NB4 (cell line): Measurements from ENCODE around the gene CARF.

Experiments used
- POLR2A ChIP-seq: IDR thresholded peaks from 2 replicates; pipeline ENCODE4 v1.6.1; 2011; ENCODE audit warnings: mild to moderate bottlenecking; ENCODE audit not compliant: insufficient read length; ENCODE audit errors: extremely low read depth
- TF ChIP-seq, protein P1 (sequence below): IDR thresholded peaks from one replicate; pipeline ENCODE4 v1.5.1; 2012; ENCODE audit warnings: low read depth, low read length
- TF ChIP-seq, protein P2 (sequence below): IDR thresholded peaks from 2 replicates; pipeline ENCODE4 v1.6.1; 2011; ENCODE audit warnings: low read depth, low read length

DNA sequence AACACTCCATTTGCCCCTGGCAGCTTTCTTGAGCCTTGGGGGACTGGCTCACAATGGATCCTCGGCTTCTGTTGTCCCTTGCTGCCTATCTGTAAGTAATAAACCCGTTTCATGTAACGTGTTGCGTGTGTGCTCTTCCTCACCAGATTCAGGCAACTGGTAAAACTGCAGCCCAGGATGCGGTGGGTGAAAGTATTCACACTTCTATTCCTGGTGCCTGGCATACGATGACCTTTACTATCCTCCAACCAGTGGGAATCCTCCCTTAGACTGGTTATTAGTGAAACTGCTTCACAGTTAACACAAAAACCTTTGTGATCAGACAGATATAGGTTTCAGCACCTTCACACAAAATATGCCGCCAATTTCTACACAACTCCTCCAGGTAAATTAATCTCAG is 26.9 kb upstream of the CARF start:
- TF ChIP-seq, protein P1, sequence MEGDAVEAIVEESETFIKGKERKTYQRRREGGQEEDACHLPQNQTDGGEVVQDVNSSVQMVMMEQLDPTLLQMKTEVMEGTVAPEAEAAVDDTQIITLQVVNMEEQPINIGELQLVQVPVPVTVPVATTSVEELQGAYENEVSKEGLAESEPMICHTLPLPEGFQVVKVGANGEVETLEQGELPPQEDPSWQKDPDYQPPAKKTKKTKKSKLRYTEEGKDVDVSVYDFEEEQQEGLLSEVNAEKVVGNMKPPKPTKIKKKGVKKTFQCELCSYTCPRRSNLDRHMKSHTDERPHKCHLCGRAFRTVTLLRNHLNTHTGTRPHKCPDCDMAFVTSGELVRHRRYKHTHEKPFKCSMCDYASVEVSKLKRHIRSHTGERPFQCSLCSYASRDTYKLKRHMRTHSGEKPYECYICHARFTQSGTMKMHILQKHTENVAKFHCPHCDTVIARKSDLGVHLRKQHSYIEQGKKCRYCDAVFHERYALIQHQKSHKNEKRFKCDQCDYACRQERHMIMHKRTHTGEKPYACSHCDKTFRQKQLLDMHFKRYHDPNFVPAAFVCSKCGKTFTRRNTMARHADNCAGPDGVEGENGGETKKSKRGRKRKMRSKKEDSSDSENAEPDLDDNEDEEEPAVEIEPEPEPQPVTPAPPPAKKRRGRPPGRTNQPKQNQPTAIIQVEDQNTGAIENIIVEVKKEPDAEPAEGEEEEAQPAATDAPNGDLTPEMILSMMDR, result no peak
- TF ChIP-seq POLR2A, result no peak
- TF ChIP-seq, protein P2, sequence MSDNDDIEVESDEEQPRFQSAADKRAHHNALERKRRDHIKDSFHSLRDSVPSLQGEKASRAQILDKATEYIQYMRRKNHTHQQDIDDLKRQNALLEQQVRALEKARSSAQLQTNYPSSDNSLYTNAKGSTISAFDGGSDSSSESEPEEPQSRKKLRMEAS, result no peak
